H1 (cell line): ENCODE measurements around the gene ANGPTL4. TPM values are rescaled to one million over a fixed set of nuclear protein-coding genes. Genes with fewer than 3 reads are reported as not detected.

Experiments
- CTCF ChIA-PET: fragments of 300-600 bp; sonication (Branson Sonifier 250); formaldehyde crosslinking; loops from one replicate; lab custom pipeline; 2021; ENCODE audit not compliant: partially characterized antibody; lab: Charles Lee
- POLR2A ChIA-PET: fragments of 300-600 bp; sonication (Branson Sonifier 250); formaldehyde crosslinking; loops from one replicate; lab custom pipeline; 2021; ENCODE audit warnings: inconsistent platforms; ENCODE audit not compliant: partially characterized antibody; lab: Charles Lee
- DNase-seq, 2 experiments: peaks; one replicate each; pipeline versions ENCODE4 v3.0.0 to v3.0.0-alpha.2; 2010 to 2022; ENCODE audit warnings: low spot score in 2 of 2, low read depth in 1 of 2, mixed read lengths in 1 of 2
- FAIRE-seq: peaks from 2 replicates; lab custom pipeline; 2011; peaks lifted over from hg19 to GRCh38; lab: Jason Lieb, UNC
- H2AFZ ChIP-seq: 2 replicates; pipeline ENCODE4 v1.8.1; 2012; ENCODE audit warnings: low read length, inconsistent platforms
- H2AK5ac ChIP-seq: 2 replicates; pipeline ENCODE4 v1.6.1; 2013; ENCODE audit warnings: low read depth, low read length
- H2BK120ac ChIP-seq: replicated peaks from 2 replicates; pipeline ENCODE3; 2013; ENCODE audit warnings: low read depth, low read length, inconsistent platforms
- H2BK12ac ChIP-seq: 2 replicates; pipeline ENCODE4 v1.6.1; 2013; ENCODE audit warnings: low read depth, low read length
- H2BK15ac ChIP-seq: 2 replicates; pipeline ENCODE4 v1.6.1; 2013; ENCODE audit warnings: low read length
- H2BK20ac ChIP-seq: 2 replicates; pipeline ENCODE4 v1.6.1; 2013; ENCODE audit warnings: low read length
- H2BK5ac ChIP-seq: 2 replicates; pipeline ENCODE4 v1.6.1; 2013; ENCODE audit warnings: low read depth, low read length
- H3K14ac ChIP-seq: 2 replicates; pipeline ENCODE4 v1.6.1; 2013; ENCODE audit warnings: inconsistent platforms; ENCODE audit not compliant: insufficient read length
- H3K18ac ChIP-seq: 2 replicates; pipeline ENCODE4 v1.6.1; 2013; ENCODE audit warnings: low read length; ENCODE audit errors: extremely low read depth
- H3K23ac ChIP-seq: 2 replicates; pipeline ENCODE4 v1.6.1; 2013; ENCODE audit warnings: inconsistent platforms; ENCODE audit not compliant: insufficient read length
- H3K23me2 ChIP-seq: 2 replicates; pipeline ENCODE4 v1.6.1; 2013; ENCODE audit warnings: low read depth, low read length
- H3K27ac ChIP-seq: 2 replicates; pipeline ENCODE4 v1.6.1; 2011; ENCODE audit warnings: low read depth, low read length, inconsistent platforms
- H3K27me3 ChIP-seq, 4 experiments: replicated peaks in 1 of 4; 1 replicate in 1 of 4; 2 replicates in 3 of 4; pipeline versions ENCODE4 v1.6.1 to v1.8.1; 2011 to 2013; ENCODE audit warnings: low read length in 3 of 4, mild to moderate bottlenecking in 3 of 4, inconsistent platforms in 2 of 4, mixed read lengths in 2 of 4, moderate library complexity in 1 of 4; ENCODE audit not compliant: control insufficient read depth in 3 of 4, insufficient read depth in 3 of 4; ENCODE audit errors: extremely low read depth in 1 of 4
- H3K36me3 ChIP-seq, 4 experiments: 2 replicates each; pipeline versions ENCODE4 v1.6.1 to v1.8.1; 2011 to 2013; ENCODE audit warnings: mild to moderate bottlenecking in 4 of 4, low read length in 3 of 4, moderate library complexity in 2 of 4, control low read depth in 1 of 4, inconsistent platforms in 1 of 4; ENCODE audit not compliant: insufficient read depth in 4 of 4, control insufficient read depth in 2 of 4
- H3K4ac ChIP-seq: replicated peaks from 2 replicates; pipeline ENCODE3; 2013; ENCODE audit warnings: low read length, low read depth, mixed read lengths, inconsistent platforms; ENCODE audit not compliant: insufficient read length
- H3K4me1 ChIP-seq, 4 experiments: replicated peaks in 1 of 4; 1 replicate in 1 of 4; 2 replicates in 3 of 4; pipeline versions ENCODE4 v1.6.1 to v1.8.1; 2011 to 2013; ENCODE audit warnings: low read length in 3 of 4, inconsistent platforms in 2 of 4, mixed read lengths in 1 of 4; ENCODE audit not compliant: insufficient read depth in 4 of 4, control insufficient read depth in 3 of 4
- H3K4me2 ChIP-seq, 2 experiments: 2 replicates each; pipeline versions ENCODE4 v1.6.1 to v1.8.1; 2011 to 2013; ENCODE audit warnings: low read depth in 2 of 2, low read length in 2 of 2, control low read depth in 1 of 2, inconsistent platforms in 1 of 2, mild to moderate bottlenecking in 1 of 2; ENCODE audit not compliant: insufficient read depth in 1 of 2
- H3K4me3 ChIP-seq, 4 experiments: fragments of 200-600, 300-600 bp in 1 of 4; sonication (generic), shearing (Covaris generic), sonication (Bioruptor Twin) in 1 of 4; 2 replicates each; pipeline versions ENCODE4 v1.5.1 to v1.8.1; 2011 to 2016; ENCODE audit warnings: low read length in 4 of 4, low read depth in 3 of 4, control low read depth in 2 of 4, inconsistent platforms in 2 of 4, mild to moderate bottlenecking in 2 of 4, mixed read lengths in 1 of 4, moderate library complexity in 1 of 4; ENCODE audit not compliant: insufficient read depth in 2 of 4; ENCODE audit errors: extremely low read depth in 1 of 4
- H3K56ac ChIP-seq: replicated peaks from 2 replicates; pipeline ENCODE3; 2013; ENCODE audit warnings: low read depth, mild to moderate bottlenecking, mixed read lengths, low read length, inconsistent platforms; ENCODE audit not compliant: insufficient read length
- H3K79me1 ChIP-seq: 2 replicates; pipeline ENCODE4 v1.6.1; 2013; ENCODE audit warnings: low read depth, low read length, control low read depth
- H3K79me2 ChIP-seq, 2 experiments: 2 replicates each; pipeline versions ENCODE4 v1.6.1 to v1.8.1; 2012 to 2013; ENCODE audit warnings: low read length in 2 of 2, mild to moderate bottlenecking in 2 of 2, inconsistent platforms in 1 of 2; ENCODE audit not compliant: insufficient read depth in 2 of 2, control insufficient read depth in 1 of 2
- H3K9ac ChIP-seq, 4 experiments: replicated peaks in 1 of 4; 1 replicate in 1 of 4; 2 replicates in 3 of 4; pipeline versions ENCODE4 v1.6.1 to v1.8.1; 2011 to 2013; ENCODE audit warnings: low read depth in 3 of 4, low read length in 3 of 4, control low read depth in 2 of 4, mild to moderate bottlenecking in 2 of 4, moderate library complexity in 2 of 4, inconsistent platforms in 1 of 4; ENCODE audit errors: extremely low read depth in 1 of 4
- H3K9me3 ChIP-seq, 2 experiments: 2 replicates each; pipeline versions ENCODE4 v1.6.1 to v1.8.1; 2012 to 2013; ENCODE audit warnings: mild to moderate bottlenecking in 2 of 2, moderate library complexity in 2 of 2, control low read depth in 1 of 2, inconsistent platforms in 1 of 2, low read depth in 1 of 2, low read length in 1 of 2, mixed read lengths in 1 of 2; ENCODE audit not compliant: insufficient read depth in 2 of 2
- H4K20me1 ChIP-seq, 2 experiments: replicated peaks in 1 of 2; 2 replicates each; pipeline versions ENCODE3 to v1.8.1; 2011 to 2013; ENCODE audit warnings: inconsistent platforms in 2 of 2, low read length in 2 of 2, mild to moderate bottlenecking in 1 of 2; ENCODE audit not compliant: insufficient read depth in 2 of 2, control insufficient read depth in 1 of 2
- H4K5ac ChIP-seq: 2 replicates; pipeline ENCODE4 v1.6.1; 2013; ENCODE audit warnings: low read length, low read depth, mixed read lengths, inconsistent platforms; ENCODE audit not compliant: insufficient read length
- H4K8ac ChIP-seq: 2 replicates; pipeline ENCODE4 v1.8.0; 2013; ENCODE audit warnings: mild to moderate bottlenecking, moderate library complexity, low read length, inconsistent platforms; ENCODE audit not compliant: insufficient read depth; ENCODE audit errors: extremely low read depth
- H4K91ac ChIP-seq: replicated peaks from 2 replicates; pipeline ENCODE3; 2013; ENCODE audit warnings: low read length, mixed read lengths, inconsistent platforms; ENCODE audit not compliant: insufficient read length
- BRCA1 ChIP-seq: IDR thresholded peaks from 2 replicates; pipeline ENCODE4 v1.6.1; 2012; ENCODE audit warnings: low read depth, low read length, improper control_type of control experiment
- FOSL1 ChIP-seq: IDR thresholded peaks from 2 replicates; pipeline ENCODE4 v1.6.1; 2011; ENCODE audit warnings: mild to moderate bottlenecking, low read depth, low read length, moderate library complexity; ENCODE audit not compliant: insufficient read depth
- GTF2F1 ChIP-seq: IDR thresholded peaks from 2 replicates; pipeline ENCODE4 v1.6.1; 2012; ENCODE audit warnings: low read depth, low read length, improper control_type of control experiment, borderline replicate concordance
- JUN ChIP-seq: IDR thresholded peaks from 2 replicates; pipeline ENCODE4 v1.6.1; 2011; ENCODE audit warnings: low read depth, mild to moderate bottlenecking, improper control_type of control experiment, low read length
- POLR2A ChIP-seq, 2 experiments: IDR thresholded peaks; 1 replicate in 1 of 2; 2 replicates in 1 of 2; pipeline ENCODE4 v1.6.1; 2011; ENCODE audit warnings: low read depth in 2 of 2, low read length in 2 of 2, mild to moderate bottlenecking in 2 of 2; ENCODE audit errors: control extremely low read depth in 1 of 2
- SP4 ChIP-seq: IDR thresholded peaks from 2 replicates; pipeline ENCODE4 v1.6.1; 2012; ENCODE audit warnings: low read length, inconsistent platforms
- TBP ChIP-seq: IDR thresholded peaks from 2 replicates; pipeline ENCODE4 v1.6.1; 2011; ENCODE audit warnings: low read depth, low read length, improper control_type of control experiment
- TEAD4 ChIP-seq: IDR thresholded peaks from 2 replicates; pipeline ENCODE4 v1.6.1; 2012; ENCODE audit warnings: low read depth, low read length, inconsistent platforms, mixed read lengths
- WGBS, 2 experiments: shearing (Covaris generic) in 1 of 2; methylation state at CpG; one replicate each; pipeline versions ENCODE4 v1.1.6 to v1.1.7; 2013 to 2015; ENCODE audit warnings: low lambda C conversion rate in 2 of 2, mixed read lengths in 2 of 2, inconsistent platforms in 1 of 2, low coverage in 1 of 2, missing lambda C conversion rate in 1 of 2; ENCODE audit not compliant: insufficient replicate concordance in 2 of 2, insufficient coverage in 1 of 2, insufficient read length in 1 of 2; ENCODE audit errors: extremely low coverage in 1 of 2, missing lambda C conversion rate in 1 of 2; 5-methylcytosine and 5-hydroxymethylcytosine counted together
- polyA plus RNA-seq, 7 experiments: library from polyadenylated mRNA; depleted of rRNA in 3 of 7; stranded (reverse) in 5 of 7; unstranded in 2 of 7; fragments of >200 nt in 5 of 7; fragments of 200-250 nt in 2 of 7; gene quantifications; 1 replicate in 5 of 7; 2 replicates in 1 of 7; 4 replicates in 1 of 7; pipeline versions ENCODE4 v1.2.1 to v1.2.3, GENCODE V29; 2011 to 2013; ENCODE audit warnings: missing spikeins in 2 of 7, mixed read lengths in 2 of 7
- total RNA-seq: library from RNA; stranded (reverse); fragmentation: NEBNext Ultra II Directional; extraction: Animal tissue kit (Norgen Biotek cat#: 25700); gene quantifications from 2 replicates; pipeline ENCODE4 v1.2.1, GENCODE V29; 2021

ANGPTL4 gene
- total and polyA plus RNA-seq, 2 of the 8 experiments (the other 6 are each of a cell fraction or from before 2014, with no cell fraction given), result 2.3 to 6.5 TPM

DNA sequence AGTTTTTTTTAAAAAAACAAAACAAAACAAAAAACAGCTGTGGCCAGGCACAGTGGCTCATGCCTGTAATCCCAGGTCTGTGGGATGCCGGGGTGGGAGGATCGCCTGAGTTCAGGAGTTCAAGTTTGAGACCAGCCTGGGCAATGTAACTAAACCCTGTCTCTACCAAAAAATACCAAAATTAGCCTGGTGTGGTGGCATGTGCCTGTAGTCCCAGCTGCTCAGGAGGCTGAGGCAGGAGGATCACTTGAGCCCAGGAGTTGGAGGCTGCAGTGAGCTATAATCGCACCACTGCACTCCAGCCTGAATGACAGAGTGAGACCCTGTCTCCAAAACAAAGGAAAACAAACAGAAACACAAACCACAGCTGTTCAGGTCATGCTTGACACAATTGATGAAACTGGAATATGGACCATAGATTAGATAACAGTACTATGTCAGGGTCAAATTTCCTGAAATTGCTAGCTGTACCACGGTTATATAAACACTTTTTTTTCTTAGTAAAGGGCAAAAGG, 6.9 kb upstream of the ANGPTL4 start:
- H2AK5ac ChIP-seq, result no peak overlapping the region
- peaks cover 0 to 4% (median 2%) of the 10 kb centered on the region in 4 experiments; a peak in 3 of 7 replicates for H3K4me1 ChIP-seq
- H2BK120ac ChIP-seq, result no peak overlapping the region
- no peak overlapping the region for H3K18ac ChIP-seq
- no peak overlapping the region for H4K8ac ChIP-seq
- H3K79me1 ChIP-seq, result no peaks in the 10 kb centered on the region
- H3K9ac ChIP-seq, result no peak overlapping the region
- H3K9me3 ChIP-seq, result no peaks in the 10 kb centered on the region
- no peaks in the 10 kb centered on the region for H3K36me3 ChIP-seq
- TF ChIP-seq SP4, result no peak
- no peak for TF ChIP-seq FOSL1
- no peak for TF ChIP-seq BRCA1
- no peak for TF ChIP-seq TBP
- TF ChIP-seq GTF2F1, result no peak
- no peak for TF ChIP-seq JUN
- no peak for TF ChIP-seq POLR2A (IDR thresholded peaks at IDR 0.05; ENCODE audit: control extremely low read depth in 1 of 2, low read depth in 2 of 2, low read length in 2 of 2)
- no peak for TF ChIP-seq TEAD4
- no peaks in the 10 kb centered on the region for H4K20me1 ChIP-seq
- H3K4me2 ChIP-seq, result no peak overlapping the region
- no peak overlapping the region for H3K56ac ChIP-seq
- H3K27ac ChIP-seq, result no peak overlapping the region
- no peak overlapping the region for H2BK5ac ChIP-seq
- H2BK15ac ChIP-seq, result no peak overlapping the region
- no peak for FAIRE-seq
- WGBS, 2 experiments, result 92% methylated on average over 4 of the region's 4 CpGs; no CpG with 5 or more reads in 1 of the 2 experiments
- no peak overlapping the region for H3K4me3 ChIP-seq
- ChIA-PET POLR2A (interaction anchor here (0.8 to 1.3 kb wide), 6 partner anchors 10 to 45 kb away, joined by 3 read pairs; partner anchors contain the start of genes KANK3, NDUFA7 and RPS28), CTCF (interaction anchor here (0.6 to 6.6 kb wide), 5 partner anchors 15 to 137 kb away, joined by 3 to 68 read pairs (median 4); partner anchors contain the start of gene KANK3)
- H2AFZ ChIP-seq, result no peak overlapping the region
- no peak overlapping the region for H2BK20ac ChIP-seq
- no peak for DNase-seq
- H3K23me2 ChIP-seq, result no peaks in the 10 kb centered on the region
- no peak overlapping the region for H2BK12ac ChIP-seq
- H4K5ac ChIP-seq, result no peak overlapping the region
- no peak overlapping the region for H3K14ac ChIP-seq
- H3K23ac ChIP-seq, result no peak overlapping the region
- no peak overlapping the region for H3K4ac ChIP-seq
- peaks cover 0 to 3% (median 1%) of the 10 kb centered on the region in 4 experiments; a peak in 2 of 7 replicates for H3K27me3 ChIP-seq
- no peaks in the 10 kb centered on the region for H3K79me2 ChIP-seq
- H4K91ac ChIP-seq, result no peak overlapping the region
